GM12892 (cell line): ENCODE results near the gene DDR2.

ENCODE experiments used
- POLR2A ChIP-seq: IDR thresholded peaks from 2 replicates; pipeline ENCODE4 v1.6.1; 2011; ENCODE audit warnings: low read depth, low read length, control low read depth
- POLR2AphosphoS5 ChIP-seq: IDR thresholded peaks from 2 replicates; pipeline ENCODE4 v1.6.1; 2011; ENCODE audit warnings: low read depth, low read length, control low read depth
- TAF1 ChIP-seq: IDR thresholded peaks from 2 replicates; pipeline ENCODE4 v1.6.1; 2011; ENCODE audit warnings: low read depth, mild to moderate bottlenecking, control low read depth, low read length, borderline replicate concordance

GRCh38 chr1:162626761-162627160 is 5.5 kb upstream of the DDR2 start:
- TF ChIP-seq POLR2A (no peak), POLR2AphosphoS5 (no peak), TAF1 (no peak)
